IPS-18c (cell line): Measurements from ENCODE around the gene SLC1A3.

ENCODE experiments used
- H3K4me3 ChIP-seq: 2 replicates; pipeline ENCODE4 v1.7.0; 2013; ENCODE audit warnings: low read depth, mild to moderate bottlenecking, low read length, moderate library complexity; ENCODE audit not compliant: insufficient read depth
- H3K9me3 ChIP-seq: one replicate; pipeline ENCODE4 v1.6.1; 2013; ENCODE audit warnings: mild to moderate bottlenecking, low read length, moderate library complexity; ENCODE audit not compliant: control insufficient read depth, insufficient read depth

Gene SLC1A3

DNA sequence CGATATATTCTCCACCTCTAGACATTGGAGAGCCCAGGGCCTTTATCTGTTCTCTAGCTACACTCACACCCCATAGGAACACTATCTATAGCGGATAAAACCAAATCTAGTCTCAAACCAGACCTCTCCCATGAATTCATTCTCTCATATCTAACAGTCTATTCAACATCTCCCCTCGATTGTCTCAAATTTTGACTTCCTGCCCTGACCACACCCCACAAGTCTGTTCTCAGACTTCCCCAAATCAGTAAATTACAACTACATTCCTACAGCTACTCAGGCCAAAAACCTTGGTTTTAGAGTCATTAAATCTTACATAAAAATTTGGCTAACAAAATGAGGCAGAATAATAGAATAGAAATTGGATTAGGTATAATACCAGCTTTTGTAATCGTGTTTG, 12.5 kb upstream of the SLC1A3 start:
- H3K4me3 ChIP-seq = no peak overlapping the region
- H3K9me3 ChIP-seq = no peaks in the 10 kb centered on the region

- Histone ChIP-seq H3K9me3 (no peaks in the 10 kb centered on the region), H3K4me3 (no peak overlapping the region)
Measured at GRCh38 chr5:36596247-36596646, 10.2 kb upstream of the SLC1A3 start.

DNA sequence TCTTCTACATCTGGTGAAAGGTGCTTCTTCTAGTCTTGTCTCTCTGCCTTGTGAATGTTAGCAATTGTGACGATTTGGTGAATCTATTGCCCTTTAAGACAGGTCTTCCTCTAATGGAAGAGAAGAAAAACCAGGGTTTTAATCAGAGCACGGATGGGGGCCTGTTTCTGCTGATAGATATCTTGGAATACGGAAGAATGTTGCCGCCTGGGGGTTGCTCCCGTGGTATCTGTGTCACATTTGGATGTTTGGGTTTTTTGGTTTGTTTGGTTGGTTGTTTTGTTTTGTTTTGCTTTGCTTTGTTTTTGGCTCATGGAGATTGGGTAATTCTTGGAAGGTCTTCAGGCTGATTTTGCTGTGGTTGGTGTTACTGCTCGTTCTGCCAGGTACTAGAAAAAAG, 9.7 kb upstream of the SLC1A3 start:
- H3K9me3 ChIP-seq = no peaks in the 10 kb centered on the region
- no peak overlapping the region for H3K4me3 ChIP-seq

DNA sequence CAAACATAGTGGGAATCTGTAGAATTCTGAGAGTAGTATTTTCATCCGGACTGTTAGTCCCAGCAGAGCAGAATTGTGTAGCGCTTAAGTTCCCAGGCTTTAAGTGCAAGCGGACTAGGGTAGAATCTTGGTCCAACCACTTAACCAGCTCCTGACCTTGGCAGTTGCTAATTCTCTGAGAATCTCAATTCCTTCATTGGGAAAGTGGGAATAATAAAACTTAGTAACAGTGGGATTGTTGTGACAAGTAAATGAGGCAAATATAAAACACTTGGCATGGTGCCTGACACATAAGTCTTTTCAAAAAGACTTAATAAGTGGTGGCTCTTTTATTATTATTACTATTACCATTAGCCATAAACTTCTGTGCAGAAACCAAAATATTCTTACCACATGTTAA, 8.4 kb upstream of the SLC1A3 start:
- no peak overlapping the region for H3K4me3 ChIP-seq
- H3K9me3 ChIP-seq = no peaks in the 10 kb centered on the region

DNA sequence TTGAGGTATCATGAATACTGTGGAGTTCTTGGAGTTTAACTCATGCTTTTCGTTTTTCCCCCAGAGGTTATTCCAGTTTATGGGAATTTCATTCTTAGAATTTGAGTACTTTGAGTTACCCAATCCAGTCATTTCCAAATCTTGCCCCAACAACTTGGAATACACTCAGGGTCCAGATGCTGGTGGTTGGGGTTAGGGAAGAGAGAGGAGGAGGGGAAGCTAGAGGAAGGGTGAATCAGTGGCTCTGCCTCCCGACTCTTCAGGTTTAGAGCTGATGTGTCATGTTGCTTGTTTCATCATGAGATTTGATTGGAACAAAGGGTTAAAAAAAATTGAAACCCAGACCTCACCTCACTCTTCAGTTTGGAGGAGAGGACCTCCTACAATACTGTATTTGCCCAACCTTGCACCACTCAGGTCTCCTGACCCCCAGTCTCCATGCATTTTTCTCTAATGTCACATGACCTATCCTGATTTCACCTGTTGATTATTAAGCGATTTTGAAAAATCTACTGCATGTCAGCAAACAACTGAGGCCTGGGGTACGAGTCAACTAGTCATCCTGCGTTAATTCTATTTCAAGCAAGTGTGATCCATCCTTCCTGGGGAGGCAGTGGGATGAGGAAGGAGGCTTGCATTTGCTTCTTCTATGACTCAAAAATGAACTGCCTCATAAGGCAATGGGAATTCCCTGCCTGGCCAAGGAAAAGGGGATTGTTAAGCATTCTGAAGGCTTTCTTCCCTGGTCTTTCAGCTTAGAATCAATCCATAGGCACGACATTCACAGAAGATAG, 6.2 kb upstream of the SLC1A3 start:
- Histone ChIP-seq H3K9me3 (no peaks in the 10 kb centered on the region), H3K4me3 (no peak overlapping the region)

GRCh38 chr5:36600917-36601527, 5.4 kb upstream of the SLC1A3 start:
- Histone ChIP-seq H3K4me3 (no peak overlapping the region), H3K9me3 (no peaks in the 10 kb centered on the region)

GRCh38 chr5:36602704-36603321, 3.6 kb upstream of the SLC1A3 start:
- no peak overlapping the region for H3K4me3 ChIP-seq

DNA sequence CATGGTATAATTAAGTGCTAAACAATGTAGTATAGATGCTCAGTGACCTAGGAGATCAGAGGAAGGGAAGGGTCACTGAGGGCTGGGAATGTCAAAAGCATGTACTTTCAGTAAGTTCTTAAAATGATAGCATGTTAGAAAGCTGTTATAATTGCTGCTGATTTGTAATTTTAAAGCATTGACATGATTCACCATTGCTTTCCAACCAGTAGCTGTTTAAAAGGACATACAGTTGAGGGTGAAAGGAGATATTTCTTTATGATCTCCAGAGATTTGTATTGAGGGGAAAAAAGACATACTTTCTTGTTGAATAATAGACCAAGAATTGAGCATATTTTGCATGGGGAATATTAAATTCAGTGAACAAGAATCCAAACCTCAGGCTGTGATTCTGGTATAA, 1.2 kb upstream of the SLC1A3 start:
- no peak overlapping the region for H3K4me3 ChIP-seq
- no peaks in the 10 kb centered on the region for H3K9me3 ChIP-seq

More at GRCh38 chr5:36602704-36603321, 3.6 kb upstream of the SLC1A3 start:
- H3K9me3 ChIP-seq = no peaks in the 10 kb centered on the region

DNA sequence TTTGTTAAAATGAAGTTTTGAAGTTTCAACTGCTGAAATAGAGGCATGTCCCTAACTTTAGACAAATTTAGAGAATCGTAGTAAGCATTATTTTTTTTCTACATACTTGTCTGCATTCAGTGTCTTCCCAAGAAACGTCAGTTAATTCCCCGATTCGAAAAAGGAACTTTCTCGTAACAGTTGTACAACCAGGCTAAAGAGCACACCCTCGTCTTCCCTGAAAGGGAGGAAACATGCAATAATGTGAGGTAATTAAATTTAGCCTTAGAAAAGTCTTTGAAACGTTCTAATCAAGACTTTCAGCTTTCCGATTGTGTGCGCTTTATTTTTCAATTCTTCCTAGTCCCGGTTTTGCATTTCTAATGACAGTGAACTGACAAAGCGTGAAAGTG, 374 bp upstream of the SLC1A3 start:
- peak overlapping the region; percentile 64; the same call in 1 of the 2 replicates for H3K4me3 ChIP-seq
- H3K9me3 ChIP-seq = no peaks in the 10 kb centered on the region

- Histone ChIP-seq H3K9me3 (no peaks in the 10 kb centered on the region), H3K4me3 (peak overlapping the region; percentile 64)
Measured at GRCh38 chr5:36607114-36607571, 737 bp downstream of the SLC1A3 start.

DNA sequence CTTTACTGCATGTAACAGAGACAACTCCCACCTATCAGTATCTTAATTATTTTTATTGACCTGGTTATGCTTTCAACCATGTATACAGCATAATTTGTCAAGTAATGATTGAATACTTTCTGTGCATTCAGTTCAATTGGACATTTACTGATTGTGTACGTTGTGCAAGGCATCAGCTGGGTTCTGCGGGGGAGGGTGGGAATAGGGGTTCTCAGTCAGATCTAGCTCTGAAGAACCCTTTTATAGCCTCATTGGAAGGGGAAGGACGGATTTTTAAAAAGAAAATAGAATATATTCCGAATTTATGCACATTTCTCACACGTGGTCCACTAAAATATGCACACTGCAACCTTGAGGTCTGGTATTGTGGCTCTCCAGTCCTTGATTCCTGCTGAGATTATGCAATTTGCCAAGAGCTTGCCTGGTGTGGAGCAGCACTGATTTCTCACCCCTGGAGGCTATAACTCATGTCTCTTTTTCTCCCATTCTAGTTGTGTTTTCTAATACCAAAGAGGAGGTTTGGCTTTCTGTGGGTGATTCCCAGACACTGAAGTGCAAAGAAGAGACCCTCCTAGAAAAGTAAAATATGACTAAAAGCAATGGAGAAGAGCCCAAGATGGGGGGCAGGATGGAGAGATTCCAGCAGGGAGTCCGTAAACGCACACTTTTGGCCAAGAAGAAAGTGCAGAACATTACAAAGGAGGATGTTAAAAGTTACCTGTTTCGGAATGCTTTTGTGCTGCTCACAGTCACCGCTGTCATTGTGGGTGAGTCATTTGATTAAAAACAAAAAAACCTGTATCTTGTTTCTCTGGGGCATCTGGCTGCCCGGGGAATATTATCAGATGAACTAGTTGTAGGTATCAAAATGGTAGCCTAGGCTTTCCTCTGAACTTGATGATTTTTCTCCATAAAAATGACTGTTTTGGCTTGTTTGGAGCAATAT, 1.7 kb downstream of the SLC1A3 start:
- peak overlapping the region; percentile 31; the same call in 1 of the 2 replicates for H3K4me3 ChIP-seq
- no peaks in the 10 kb centered on the region for H3K9me3 ChIP-seq

GRCh38 chr5:36610621-36611020, 4.2 kb downstream of the SLC1A3 start:
- H3K9me3 ChIP-seq = peaks cover 2% of the 10 kb centered on the region
- no peak overlapping the region for H3K4me3 ChIP-seq

DNA sequence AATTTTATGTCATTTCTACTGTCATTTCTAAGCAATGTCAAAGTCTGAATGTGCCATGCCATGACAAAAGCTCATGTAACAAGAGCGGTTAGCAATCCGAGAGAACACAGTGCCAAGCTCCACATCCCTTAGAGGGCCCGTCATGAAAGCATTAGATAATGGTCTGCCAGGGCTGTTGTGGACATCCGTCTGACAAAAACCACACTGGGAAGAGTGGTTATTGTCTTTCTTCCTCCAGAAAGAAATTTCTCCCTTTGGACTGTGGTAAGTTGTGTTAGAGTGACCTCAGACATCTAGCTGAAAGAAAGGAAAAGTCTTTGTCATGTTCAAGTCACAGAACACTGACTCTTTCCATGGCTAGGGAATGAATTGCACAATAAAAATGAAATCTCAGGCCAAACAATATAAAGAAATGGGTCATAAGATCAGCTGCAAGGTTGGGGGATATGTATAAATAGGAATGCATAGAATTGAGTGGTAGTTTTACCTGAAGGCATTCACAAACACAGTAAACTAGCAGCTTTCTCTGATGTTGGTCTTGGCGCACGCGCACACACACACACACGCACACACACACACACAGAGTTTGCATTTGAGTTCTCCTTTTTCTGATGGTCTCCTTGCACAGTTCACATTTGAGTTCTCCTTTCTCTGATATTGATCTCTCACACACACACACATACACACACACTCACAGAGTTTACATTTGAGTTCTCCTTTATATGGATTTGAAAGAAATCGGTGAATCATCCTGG, 5.3 kb downstream of the SLC1A3 start:
- Histone ChIP-seq H3K9me3 (peaks cover 2% of the 10 kb centered on the region), H3K4me3 (no peak overlapping the region)

GRCh38 chr5:36613241-36613640, 6.8 kb downstream of the SLC1A3 start:
- no peak overlapping the region for H3K4me3 ChIP-seq
- H3K9me3 ChIP-seq = peaks cover 2% of the 10 kb centered on the region

DNA sequence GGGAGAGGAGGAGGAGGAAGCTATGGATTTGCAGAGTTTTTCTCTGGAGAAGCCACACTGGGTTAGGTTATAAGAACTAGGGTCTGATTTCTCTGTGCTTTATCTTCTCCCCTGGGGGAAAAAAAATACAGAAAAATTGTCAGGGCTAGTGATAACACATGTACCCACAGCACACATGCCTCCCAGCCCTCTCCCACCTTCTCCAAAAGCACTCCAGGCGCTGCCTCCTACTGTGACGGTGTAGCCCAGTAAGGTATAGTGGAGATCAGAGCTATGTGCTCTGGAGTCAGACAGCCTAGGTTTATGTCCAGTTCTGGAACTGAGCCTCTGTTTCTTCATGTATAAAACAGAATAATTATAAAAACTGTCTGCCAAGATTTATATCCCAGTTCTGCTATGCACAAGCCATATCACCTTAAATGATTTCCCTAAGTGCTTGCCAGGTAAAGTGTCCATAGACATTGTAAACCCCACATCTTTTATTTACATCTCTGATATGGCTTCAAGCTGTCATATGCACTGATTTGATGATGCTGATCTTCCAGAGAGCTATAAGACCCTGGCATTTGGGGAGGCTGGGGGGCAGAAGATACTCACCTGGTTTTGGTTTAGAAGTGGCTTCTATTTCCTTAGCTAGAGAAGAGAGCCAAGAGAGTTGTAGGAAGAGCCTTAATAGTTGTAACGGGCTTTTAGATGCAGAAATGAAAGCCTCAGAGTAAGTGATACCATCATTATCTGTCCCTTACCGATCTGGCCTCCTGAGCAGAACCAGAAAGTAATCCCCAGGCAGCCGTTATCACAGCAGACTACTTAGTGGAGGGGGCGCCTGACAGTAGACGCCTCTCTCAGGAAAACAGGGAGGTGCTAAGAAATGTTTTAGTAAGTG, 7.6 kb downstream of the SLC1A3 start:
- Histone ChIP-seq H3K9me3 (peaks cover 2% of the 10 kb centered on the region), H3K4me3 (no peak overlapping the region)
